Muscle of leg (tissue), 11 donors: ENCODE measurements around the gene KRTAP10-12. TPM values are rescaled to one million over a fixed set of nuclear protein-coding genes. Genes with fewer than 3 reads are reported as not detected.

Experiments
- DNase-seq: peaks from one replicate; pipeline ENCODE4 v3.0.0; 2013
- H3K27ac ChIP-seq: one replicate; pipeline ENCODE4 v1.5.1; 2013; ENCODE audit warnings: mild to moderate bottlenecking, low read length, control low read depth
- H3K27me3 ChIP-seq: one replicate; pipeline ENCODE4 v1.6.1; 2013; ENCODE audit warnings: low read length; ENCODE audit not compliant: control insufficient read depth, insufficient read depth
- H3K36me3 ChIP-seq: one replicate; pipeline ENCODE4 v1.6.1; 2013; ENCODE audit warnings: low read length; ENCODE audit not compliant: control insufficient read depth, insufficient read depth
- H3K4me1 ChIP-seq: one replicate; pipeline ENCODE4 v1.6.1; 2013; ENCODE audit warnings: low read length; ENCODE audit not compliant: control insufficient read depth, insufficient read depth
- H3K4me3 ChIP-seq: one replicate; pipeline ENCODE4 v1.5.1; 2013; ENCODE audit warnings: low read length, control low read depth
- H3K9me3 ChIP-seq: replicated peaks from 2 replicates; pipeline ENCODE4 v1.6.1; 2013; ENCODE audit warnings: low read depth, low read length; ENCODE audit not compliant: control insufficient read depth
- WGBS: methylation state at CpG from one replicate; pipeline ENCODE4 v1.1.5; 2013; ENCODE audit warnings: missing lambda C conversion rate; ENCODE audit not compliant: insufficient coverage; 5-methylcytosine and 5-hydroxymethylcytosine counted together
- polyA plus RNA-seq, 8 donors: library from polyadenylated mRNA; unstranded; fragments of 120-200 nt; gene quantifications; one replicate each; pipeline versions ENCODE4 v1.2.1 to v1.2.3, GENCODE V29; 2013; ENCODE audit warnings: inconsistent platforms in 1 of 8, low replicate concordance in 1 of 8; ENCODE audit not compliant: insufficient read length in 8 of 8, insufficient read depth in 1 of 8
- total RNA-seq: library from RNA; stranded (reverse); fragments of 120-200 nt; gene quantifications from one replicate; pipeline ENCODE4 v1.2.4, GENCODE V29; 2013

Gene KRTAP10-12
- total and polyA plus RNA-seq, 9 donors: not detected

DNA sequence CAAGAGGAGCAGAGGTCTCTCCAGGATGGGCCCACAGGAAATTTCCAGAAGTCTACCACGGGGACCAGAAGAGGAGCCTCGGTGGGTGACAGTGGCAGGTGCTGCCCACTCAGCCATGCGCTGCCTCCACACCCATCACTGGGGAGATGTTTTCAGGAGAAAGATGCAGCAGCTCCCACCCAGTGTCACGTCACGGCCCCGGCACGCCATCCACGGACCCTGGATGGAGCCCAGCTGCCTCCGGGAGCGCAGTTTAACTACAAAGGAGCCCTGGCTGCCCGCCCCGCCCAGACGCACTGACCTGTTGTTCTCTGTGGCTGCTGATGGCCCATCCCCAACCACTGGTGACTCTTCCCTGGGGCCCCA is 7.6 kb downstream of the KRTAP10-12 start:
- no peak for DNase-seq
- H3K4me1 ChIP-seq: peaks cover 14% of the 10 kb centered on the region

DNA sequence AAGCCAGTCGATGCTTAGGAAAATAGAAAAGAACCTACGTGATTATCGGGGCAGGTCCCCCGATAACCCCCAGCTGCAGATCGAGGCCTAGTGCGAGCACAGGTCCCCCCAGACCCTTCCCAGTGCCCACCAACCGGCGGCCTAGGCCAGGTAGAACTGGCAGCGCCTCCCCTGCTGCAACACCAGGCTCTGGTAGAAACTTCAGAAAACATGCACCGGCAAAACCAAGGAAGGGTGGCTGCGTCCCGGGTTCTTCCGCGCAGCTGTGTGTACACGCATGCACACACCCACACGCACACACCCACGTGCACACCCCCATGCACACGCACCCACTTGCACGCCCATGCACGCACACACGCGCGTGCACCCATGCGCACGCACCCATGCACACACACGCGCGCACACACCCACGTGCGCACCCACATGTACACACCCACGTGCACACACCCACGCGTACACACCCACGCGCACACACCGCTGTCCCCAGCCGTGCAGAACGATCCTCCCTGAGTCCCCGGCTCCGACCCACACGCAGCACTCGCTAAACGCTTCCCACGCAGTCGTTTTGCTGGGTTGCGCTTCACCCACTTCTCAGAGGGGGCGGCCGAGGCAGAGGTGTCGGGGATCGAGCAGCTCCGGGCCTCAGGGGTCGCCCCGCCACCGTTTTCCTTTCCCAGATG is 9.2 kb downstream of the KRTAP10-12 start:
- under 1% methylated on average over 36 of the region's 54 CpGs for WGBS
- no peak for DNase-seq
- Histone ChIP-seq H3K4me1 (peaks cover 20% of the 10 kb centered on the region), H3K4me3 (no peak overlapping the region), H3K9me3 (no peaks in the 10 kb centered on the region), H3K27me3 (peaks cover 91% of the 10 kb centered on the region), H3K36me3 (no peaks in the 10 kb centered on the region), H3K27ac (no peak overlapping the region)

More for the DNA sequence above, 7.6 kb downstream of the KRTAP10-12 start:
- H3K36me3 ChIP-seq: no peaks in the 10 kb centered on the region
- H3K27me3 ChIP-seq: peaks cover 91% of the 10 kb centered on the region
- no peaks in the 10 kb centered on the region for H3K9me3 ChIP-seq
- H3K4me3 ChIP-seq: no peak overlapping the region
- no peak overlapping the region for H3K27ac ChIP-seq
- WGBS: 16% methylated on average over 13 of the region's 13 CpGs

DNA sequence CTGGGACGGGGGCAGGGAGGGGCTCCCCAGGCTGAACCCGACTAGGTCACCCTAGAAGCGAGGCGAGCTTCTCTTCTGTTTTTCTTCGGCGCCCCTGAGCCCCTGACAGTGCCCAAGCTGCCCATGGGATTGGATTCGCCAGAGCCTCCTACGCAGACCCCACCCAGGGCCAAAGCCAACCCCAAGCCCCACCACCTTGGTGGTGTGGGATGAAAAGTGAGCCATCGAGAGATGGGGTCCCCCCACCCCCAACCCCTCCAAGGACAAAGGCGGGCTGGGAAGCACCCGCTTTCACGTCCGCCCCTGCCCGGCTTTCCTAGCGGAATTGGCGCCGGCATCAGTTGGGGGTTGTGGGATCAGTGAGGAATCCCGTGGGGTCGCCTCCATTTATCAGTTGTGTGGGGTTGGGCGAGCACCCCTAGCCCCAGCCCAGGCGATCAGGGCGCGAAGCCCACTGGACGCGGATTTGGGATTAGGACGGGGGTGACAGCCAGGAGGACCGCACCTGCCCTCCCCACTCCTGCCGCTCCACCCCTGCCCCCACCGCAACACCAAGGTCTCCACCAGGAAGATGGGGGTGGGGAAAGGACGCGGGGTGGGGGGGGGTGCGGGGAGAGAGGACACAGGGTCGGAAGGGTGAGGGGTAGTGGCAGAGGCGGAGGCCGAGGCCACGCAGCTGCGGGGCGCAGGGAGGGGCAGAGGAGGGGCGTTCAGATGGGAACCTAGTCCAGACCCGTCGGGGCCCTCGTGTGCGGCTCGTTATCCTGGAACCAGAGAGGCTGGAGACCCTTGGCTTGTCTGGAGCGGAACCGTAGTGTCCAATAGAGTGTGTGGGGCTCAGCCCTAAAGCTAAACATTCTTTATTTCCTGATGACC is 10.0 kb downstream of the KRTAP10-12 start:
- peaks cover 91% of the 10 kb centered on the region for H3K27me3 ChIP-seq
- 5% methylated on average over 20 of the region's 46 CpGs for WGBS

DNA sequence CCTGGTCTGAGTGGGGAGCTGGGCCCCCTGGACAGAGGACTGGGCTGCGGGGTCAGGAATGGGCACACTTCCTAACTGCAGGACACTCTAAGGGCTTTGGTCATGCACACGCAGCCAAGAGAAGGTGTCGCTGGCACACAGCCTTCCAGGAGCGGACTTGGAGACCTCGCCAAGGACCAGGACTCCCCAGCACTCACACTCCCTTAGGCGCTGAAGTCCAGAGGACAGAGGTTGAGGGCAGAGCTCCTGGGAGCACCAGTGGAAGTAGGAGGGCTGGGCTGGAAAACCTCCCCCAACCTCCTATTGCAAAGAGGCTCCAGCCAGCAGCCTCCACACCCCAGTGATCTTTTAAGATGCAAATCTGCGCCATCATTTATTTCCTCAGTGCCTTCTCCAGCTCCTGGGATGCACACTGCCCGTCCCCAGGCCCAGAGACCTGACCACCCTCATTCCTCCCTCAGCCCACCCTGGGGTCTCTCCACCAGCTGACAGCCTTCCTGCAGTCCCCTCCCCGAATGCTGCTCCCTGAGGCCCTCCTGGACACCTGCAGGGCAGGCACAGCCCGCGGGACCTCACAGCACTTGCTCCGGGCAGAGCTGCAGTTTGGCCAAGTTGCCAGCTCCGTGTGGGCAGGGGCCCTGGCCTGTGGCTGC is 11.4 kb downstream of the KRTAP10-12 start:
- H3K27me3 ChIP-seq: peaks cover 91% of the 10 kb centered on the region
- H3K27ac ChIP-seq: no peak overlapping the region
- H3K4me1 ChIP-seq: peaks cover 25% of the 10 kb centered on the region
- WGBS: 2% methylated on average over 11 of the region's 13 CpGs
- no peaks in the 10 kb centered on the region for H3K36me3 ChIP-seq
- no peak for DNase-seq
- H3K4me3 ChIP-seq: no peak overlapping the region
- no peaks in the 10 kb centered on the region for H3K9me3 ChIP-seq

More for the DNA sequence above, 10.0 kb downstream of the KRTAP10-12 start:
- Histone ChIP-seq H3K36me3 (no peaks in the 10 kb centered on the region), H3K4me3 (no peak overlapping the region), H3K27ac (no peak overlapping the region), H3K4me1 (peaks cover 25% of the 10 kb centered on the region), H3K9me3 (no peaks in the 10 kb centered on the region)
- DNase-seq: no peak

DNA sequence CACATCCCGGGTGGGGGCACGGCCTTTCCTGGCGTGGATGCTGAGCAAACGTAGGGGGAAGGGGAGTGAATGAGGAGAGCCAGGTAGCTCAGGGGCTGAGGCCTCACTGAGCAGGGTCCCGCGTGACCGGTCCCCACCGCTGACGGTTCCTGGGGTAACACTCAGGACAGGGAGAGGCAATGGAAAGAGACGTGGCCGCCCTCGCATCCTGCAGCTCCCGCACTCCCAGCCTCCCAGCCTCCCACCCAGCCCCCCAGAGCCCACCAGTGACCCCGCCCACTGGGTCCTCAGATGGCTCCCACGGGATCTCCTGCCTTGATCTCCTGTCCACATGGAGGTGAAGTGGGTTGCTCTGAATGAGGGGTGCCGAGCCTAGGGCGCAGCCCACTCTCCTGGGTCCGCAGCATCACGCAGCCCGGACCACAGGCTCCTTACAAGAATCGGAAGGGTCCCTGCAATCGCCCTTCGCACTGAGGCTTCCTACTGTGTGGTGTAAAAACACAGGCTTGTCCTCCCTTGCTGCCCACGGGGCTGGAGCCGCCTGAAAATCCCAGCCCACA is 12.0 kb downstream of the KRTAP10-12 start:
- WGBS: 2% methylated on average over 16 of the region's 25 CpGs
- H3K4me1 ChIP-seq: peaks cover 25% of the 10 kb centered on the region

DNA sequence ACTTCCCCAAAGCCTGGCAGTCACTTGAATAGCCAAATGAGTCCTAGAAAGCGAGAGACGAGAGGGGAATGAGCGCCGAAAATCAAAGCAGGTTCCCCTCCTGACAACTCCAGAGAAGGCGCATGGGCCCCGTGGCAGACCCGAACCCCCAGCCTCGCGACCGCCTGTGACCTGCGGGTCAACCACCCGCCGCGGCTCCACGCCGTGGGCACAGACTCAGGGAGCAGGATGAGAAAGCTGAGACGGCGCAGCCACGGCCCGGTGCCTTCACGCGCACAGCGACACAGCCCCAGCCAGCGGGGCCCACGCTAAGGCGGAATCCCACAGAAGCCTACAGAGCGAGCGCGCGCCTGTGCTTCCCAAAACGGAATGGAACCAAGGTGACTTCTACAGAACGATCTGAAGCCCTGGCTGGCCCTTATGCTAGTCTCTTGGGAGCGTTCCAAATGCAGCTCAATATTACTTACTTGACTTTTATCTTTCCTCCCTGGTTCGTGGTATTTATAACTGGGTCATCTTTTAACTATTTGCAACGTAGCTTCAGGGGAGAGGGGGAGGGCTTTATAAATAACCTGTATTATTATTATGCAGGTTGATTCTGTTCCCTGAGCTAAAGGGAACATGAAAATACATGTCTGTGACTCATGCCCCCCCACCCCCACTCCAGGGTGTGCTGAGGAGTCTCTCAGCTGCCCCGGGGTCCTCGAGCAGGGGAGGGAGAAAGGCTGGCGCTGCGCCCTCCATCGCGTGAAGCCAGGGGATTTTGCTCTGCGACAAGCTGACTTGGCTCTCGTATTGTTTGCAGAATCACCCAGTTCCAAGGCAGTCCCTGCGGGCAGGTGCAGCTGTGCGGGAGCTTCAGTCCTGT is 12.7 kb downstream of the KRTAP10-12 start:
- Histone ChIP-seq H3K4me1 (peaks cover 25% of the 10 kb centered on the region), H3K36me3 (no peaks in the 10 kb centered on the region), H3K27ac (no peak overlapping the region), H3K4me3 (no peak overlapping the region), H3K27me3 (peaks cover 89% of the 10 kb centered on the region), H3K9me3 (no peaks in the 10 kb centered on the region)
- WGBS: 1% methylated on average over 41 of the region's 45 CpGs
- DNase-seq: peak; percentile 13

More for the DNA sequence above, 12.0 kb downstream of the KRTAP10-12 start:
- no peak overlapping the region for H3K27ac ChIP-seq
- peaks cover 91% of the 10 kb centered on the region for H3K27me3 ChIP-seq
- no peaks in the 10 kb centered on the region for H3K9me3 ChIP-seq
- H3K36me3 ChIP-seq: no peaks in the 10 kb centered on the region
- no peak overlapping the region for H3K4me3 ChIP-seq
- DNase-seq: no peak

DNA sequence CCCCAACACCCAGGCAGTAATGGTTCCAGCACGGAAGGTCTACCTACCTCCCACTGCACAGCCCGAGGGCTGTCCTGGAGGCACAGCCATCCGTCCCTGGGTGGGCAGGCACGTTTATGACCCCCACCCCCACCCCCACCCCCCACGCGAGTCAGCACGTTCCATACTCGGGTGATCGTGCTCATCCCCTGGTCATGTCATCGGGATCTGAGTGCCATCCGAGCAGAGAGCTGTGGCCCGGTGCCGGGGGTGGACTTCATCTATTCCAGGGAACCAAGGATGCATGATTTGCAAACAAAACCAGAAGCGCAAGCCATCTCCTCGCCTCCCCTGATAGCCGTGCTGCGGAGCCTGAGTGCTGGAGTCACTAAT is 13.3 kb downstream of the KRTAP10-12 start:
- H3K4me3 ChIP-seq: no peak overlapping the region
- WGBS: 0% methylated on average over 13 of the region's 17 CpGs
- H3K4me1 ChIP-seq: peaks cover 25% of the 10 kb centered on the region

DNA sequence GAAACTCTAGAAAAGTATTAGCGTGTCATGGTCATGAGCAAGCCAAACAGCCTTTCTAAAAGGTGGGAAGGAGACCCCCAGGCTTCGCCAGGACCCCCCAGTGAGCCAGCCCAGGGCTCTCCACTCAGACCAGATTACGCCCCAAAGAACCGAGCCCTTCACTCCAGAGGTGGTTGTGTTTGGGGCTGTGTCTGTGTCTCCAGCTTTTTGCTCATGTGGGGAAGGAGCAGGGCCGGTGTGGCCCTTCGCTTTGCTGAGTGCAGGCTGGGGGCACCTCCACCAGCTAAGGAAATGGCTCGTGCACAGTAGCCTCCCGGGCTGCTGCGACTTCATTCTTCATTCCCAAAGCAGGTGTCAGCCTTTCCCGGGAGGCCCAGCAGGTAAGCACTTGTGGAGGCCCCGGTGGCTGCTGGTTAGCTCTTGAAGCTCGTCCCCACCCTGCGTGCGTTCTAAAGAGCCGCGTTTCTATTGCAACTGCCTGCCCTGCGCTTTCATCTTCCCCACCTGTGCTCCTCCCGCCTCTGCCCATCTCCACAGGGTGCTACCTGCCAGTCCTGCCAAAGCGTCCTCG is 13.9 kb downstream of the KRTAP10-12 start:
- no peak for DNase-seq
- H3K9me3 ChIP-seq: no peaks in the 10 kb centered on the region
- H3K4me3 ChIP-seq: no peak overlapping the region
- H3K4me1 ChIP-seq: peaks cover 25% of the 10 kb centered on the region
- peaks cover 95% of the 10 kb centered on the region for H3K27me3 ChIP-seq
- H3K36me3 ChIP-seq: no peaks in the 10 kb centered on the region
- no peak overlapping the region for H3K27ac ChIP-seq
- WGBS: 3% methylated on average over 15 of the region's 20 CpGs

More for the DNA sequence above, 13.3 kb downstream of the KRTAP10-12 start:
- Histone ChIP-seq H3K27ac (no peak overlapping the region), H3K9me3 (no peaks in the 10 kb centered on the region), H3K27me3 (peaks cover 92% of the 10 kb centered on the region), H3K36me3 (no peaks in the 10 kb centered on the region)
- no peak for DNase-seq
